ACC112 (cell line): ENCODE data around the gene COL15A1.

ENCODE experiments used
- H2AFZ ChIP-seq: fragments of 200-600 bp; sonication (generic); one replicate; pipeline ENCODE4 v1.6.0; 2017; ENCODE audit warnings: antibody characterized with exemption, low read length; ENCODE audit not compliant: unreplicated experiment
- H3K27ac ChIP-seq: fragments of 200-600 bp; sonication (generic); 2 replicates; pipeline ENCODE4 v1.5.1; 2014; ENCODE audit warnings: low read depth, mild to moderate bottlenecking, antibody characterized with exemption, low read length, moderate library complexity
- H3K27me3 ChIP-seq: fragments of 200-600 bp; sonication (generic); 2 replicates; pipeline ENCODE4 v1.6.1; 2014; ENCODE audit warnings: mild to moderate bottlenecking, antibody characterized with exemption, low read length, moderate library complexity, mixed read lengths; ENCODE audit not compliant: insufficient read depth
- H3K36me3 ChIP-seq: fragments of 200-600 bp; sonication (generic); 2 replicates; pipeline ENCODE4 v1.6.1; 2016; ENCODE audit warnings: mild to moderate bottlenecking, antibody characterized with exemption, low read length, moderate library complexity, mixed read lengths; ENCODE audit not compliant: insufficient read depth
- H3K4me1 ChIP-seq: fragments of 200-600 bp; sonication (generic); one replicate; pipeline ENCODE4 v1.6.1; 2016; ENCODE audit warnings: low read length, mixed read lengths; ENCODE audit not compliant: insufficient read depth, unreplicated experiment, control insufficient read depth
- H3K4me3 ChIP-seq: fragments of 200-600 bp; sonication (generic); 2 replicates; pipeline ENCODE4 v1.5.1; 2014; ENCODE audit warnings: mild to moderate bottlenecking, low read depth, low read length
- H3K79me2 ChIP-seq: fragments of 200-600 bp; sonication (generic); one replicate; pipeline ENCODE4 v1.6.0; 2016; ENCODE audit warnings: low read length; ENCODE audit not compliant: control insufficient read depth, unreplicated experiment, insufficient read depth

The COL15A1 gene

DNA sequence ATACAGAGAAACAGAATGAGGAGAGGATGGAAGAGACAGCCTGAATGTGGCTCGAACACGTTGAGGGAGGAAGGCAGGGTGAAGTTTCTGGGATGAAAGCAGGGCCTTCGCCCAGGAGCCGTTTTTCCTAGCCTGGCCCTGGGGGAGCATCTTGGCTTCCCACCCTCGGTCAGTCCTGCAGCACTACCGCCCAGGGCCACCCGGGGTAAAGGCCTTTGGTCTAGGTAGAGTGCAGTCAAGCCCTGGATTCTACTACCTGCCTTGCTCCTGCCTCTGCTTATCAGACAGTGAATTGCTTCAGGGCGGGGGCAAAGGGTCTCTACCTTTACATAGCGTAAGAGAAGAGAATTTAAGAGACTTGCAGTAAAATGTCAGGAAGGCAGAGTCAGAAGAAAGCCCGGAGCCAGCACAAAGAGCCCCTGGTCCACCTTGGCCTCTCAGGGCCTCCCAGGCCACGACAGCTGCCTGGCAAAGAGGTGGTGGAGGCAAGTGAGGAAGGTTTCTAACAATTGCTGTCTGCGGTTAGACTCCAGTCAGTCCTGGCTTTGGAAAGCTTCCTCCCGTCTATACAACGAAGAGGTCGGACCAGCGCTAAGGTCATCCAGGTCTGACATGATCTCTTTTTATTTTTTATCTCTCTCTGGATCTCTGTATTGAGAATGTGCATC lies 17.9 kb downstream of the COL15A1 start:
- H3K27ac ChIP-seq, result no peak overlapping the region
- H3K79me2 ChIP-seq, result no peaks in the 10 kb centered on the region
- H3K4me3 ChIP-seq, result no peak overlapping the region
- H3K27me3 ChIP-seq, result peaks cover 26% of the 10 kb centered on the region; the same call in 1 of the 2 replicates
- H3K36me3 ChIP-seq, result no peaks in the 10 kb centered on the region
- H3K4me1 ChIP-seq, result peaks cover 22% of the 10 kb centered on the region
- H2AFZ ChIP-seq, result no peak overlapping the region

DNA sequence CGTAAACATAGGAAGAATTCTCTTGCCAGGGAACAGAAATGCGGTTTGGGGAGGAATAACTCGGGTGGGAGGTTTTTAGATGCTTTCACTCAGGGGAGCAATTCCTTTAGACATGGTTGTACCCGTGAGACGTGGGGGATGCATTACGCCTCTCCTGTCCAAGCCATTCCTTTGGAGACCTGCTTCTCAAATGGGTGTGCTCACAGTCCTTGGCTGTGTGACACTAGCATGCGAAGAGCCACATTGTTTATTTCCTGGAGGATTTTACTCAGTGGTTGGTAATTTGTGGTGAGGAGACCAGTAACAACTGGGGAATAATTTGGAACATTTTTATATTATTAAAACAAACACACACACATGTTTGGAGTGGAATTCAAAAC lies 18.5 kb downstream of the COL15A1 start:
- Histone ChIP-seq H3K27me3 (peaks cover 23% of the 10 kb centered on the region; the same call in 1 of the 2 replicates), H3K4me1 (peaks cover 22% of the 10 kb centered on the region), H3K79me2 (no peaks in the 10 kb centered on the region), H3K27ac (no peak overlapping the region), H2AFZ (no peak overlapping the region), H3K4me3 (no peak overlapping the region), H3K36me3 (no peaks in the 10 kb centered on the region)

DNA sequence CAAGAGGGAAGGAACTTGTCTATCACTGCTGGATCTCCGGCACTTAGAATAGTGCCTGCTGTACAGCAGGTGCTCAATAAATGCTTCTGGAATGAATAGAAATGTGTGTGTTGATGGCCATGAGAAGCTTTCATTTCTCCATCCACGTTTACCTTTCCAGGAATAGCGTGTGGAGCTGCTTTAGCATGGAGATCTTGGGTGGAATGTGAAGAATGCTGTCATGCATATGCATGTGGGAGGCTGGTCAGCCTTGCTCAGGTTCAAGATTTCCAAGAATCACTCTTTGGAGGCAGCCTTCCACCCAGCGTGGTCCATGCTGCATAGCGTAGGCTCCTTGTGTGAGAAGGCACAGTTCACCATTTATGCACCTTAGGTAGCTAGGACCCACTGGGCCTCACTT lies 19.2 kb downstream of the COL15A1 start:
- no peak overlapping the region for H3K27ac ChIP-seq
- no peak overlapping the region for H3K4me3 ChIP-seq

GRCh38 chr9:98964201-98964600 lies 20.5 kb downstream of the COL15A1 start:
- H2AFZ ChIP-seq, result no peak overlapping the region
- H3K27me3 ChIP-seq, result peaks cover 37% of the 10 kb centered on the region; the same call in 1 of the 2 replicates
- no peaks in the 10 kb centered on the region for H3K36me3 ChIP-seq
- H3K4me3 ChIP-seq, result no peak overlapping the region
- H3K27ac ChIP-seq, result no peak overlapping the region
- H3K4me1 ChIP-seq, result peaks cover 11% of the 10 kb centered on the region
- no peaks in the 10 kb centered on the region for H3K79me2 ChIP-seq

More for the DNA sequence above, 19.2 kb downstream of the COL15A1 start:
- no peaks in the 10 kb centered on the region for H3K79me2 ChIP-seq
- H2AFZ ChIP-seq, result no peak overlapping the region
- peaks cover 27% of the 10 kb centered on the region; the same call in 1 of the 2 replicates for H3K27me3 ChIP-seq
- no peaks in the 10 kb centered on the region for H3K36me3 ChIP-seq
- H3K4me1 ChIP-seq, result peaks cover 21% of the 10 kb centered on the region

DNA sequence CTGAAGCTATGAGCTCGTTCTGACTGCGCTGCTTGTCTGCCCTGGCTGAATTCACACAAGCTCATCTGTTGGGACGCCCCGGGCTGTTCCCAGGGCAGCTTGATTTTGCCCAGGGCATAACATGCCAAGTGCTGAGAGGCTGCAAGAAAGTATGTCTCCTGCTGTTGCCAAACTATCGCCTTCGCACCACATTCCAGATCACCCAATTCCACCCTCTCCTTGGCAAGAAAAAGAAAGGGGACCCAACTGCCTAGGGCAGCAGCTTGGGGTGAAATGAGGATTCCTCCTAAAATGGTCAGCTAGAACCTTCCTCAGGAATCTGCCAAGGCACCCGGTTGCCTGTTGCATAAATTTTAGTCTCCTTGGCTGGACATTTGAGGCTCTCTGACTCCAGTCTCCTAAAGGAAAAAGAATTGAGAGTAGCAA lies 21.2 kb downstream of the COL15A1 start:
- Histone ChIP-seq H3K27me3 (peaks cover 37% of the 10 kb centered on the region; the same call in 1 of the 2 replicates), H3K4me1 (peaks cover 11% of the 10 kb centered on the region), H3K4me3 (no peak overlapping the region), H3K79me2 (no peaks in the 10 kb centered on the region), H2AFZ (no peak overlapping the region), H3K36me3 (no peaks in the 10 kb centered on the region), H3K27ac (no peak overlapping the region)

- Histone ChIP-seq H3K36me3 (no peaks in the 10 kb centered on the region), H3K4me1 (peaks cover 17% of the 10 kb centered on the region), H3K79me2 (no peaks in the 10 kb centered on the region), H2AFZ (no peak overlapping the region), H3K27ac (no peak overlapping the region), H3K4me3 (no peak overlapping the region), H3K27me3 (peaks cover 32% of the 10 kb centered on the region; the same call in 1 of the 2 replicates)
Observed at GRCh38 chr9:98966676-98967075, 23.0 kb downstream of the COL15A1 start.

GRCh38 chr9:98967257-98967656 lies 23.6 kb downstream of the COL15A1 start:
- Histone ChIP-seq H2AFZ (no peak overlapping the region), H3K36me3 (no peaks in the 10 kb centered on the region), H3K4me3 (no peak overlapping the region)

GRCh38 chr9:98967680-98968079 lies 24.0 kb downstream of the COL15A1 start:
- H3K79me2 ChIP-seq, result no peaks in the 10 kb centered on the region
- H3K27ac ChIP-seq, result no peak overlapping the region
- no peak overlapping the region for H2AFZ ChIP-seq
- peaks cover 32% of the 10 kb centered on the region; the same call in 1 of the 2 replicates for H3K27me3 ChIP-seq
- H3K4me3 ChIP-seq, result no peak overlapping the region
- no peaks in the 10 kb centered on the region for H3K36me3 ChIP-seq
- H3K4me1 ChIP-seq, result peaks cover 8% of the 10 kb centered on the region

More at GRCh38 chr9:98967257-98967656, 23.6 kb downstream of the COL15A1 start:
- Histone ChIP-seq H3K4me1 (peaks cover 11% of the 10 kb centered on the region), H3K27ac (no peak overlapping the region), H3K79me2 (no peaks in the 10 kb centered on the region), H3K27me3 (peaks cover 32% of the 10 kb centered on the region; the same call in 1 of the 2 replicates)

GRCh38 chr9:98968601-98969337 lies 25.1 kb downstream of the COL15A1 start:
- Histone ChIP-seq H3K27ac (no peak overlapping the region), H3K36me3 (no peaks in the 10 kb centered on the region), H3K27me3 (peaks cover 32% of the 10 kb centered on the region), H3K4me3 (no peak overlapping the region), H2AFZ (no peak overlapping the region), H3K79me2 (no peaks in the 10 kb centered on the region), H3K4me1 (peaks cover 6% of the 10 kb centered on the region)

- Histone ChIP-seq H3K27me3 (peaks cover 26% of the 10 kb centered on the region), H3K4me1 (peaks cover 6% of the 10 kb centered on the region), H2AFZ (no peak overlapping the region), H3K4me3 (no peak overlapping the region), H3K36me3 (no peaks in the 10 kb centered on the region), H3K79me2 (no peaks in the 10 kb centered on the region), H3K27ac (no peak overlapping the region)
Observed at GRCh38 chr9:98970532-98971041, 26.9 kb downstream of the COL15A1 start.
